H9 (cell line): ENCODE data around the gene SUPT3H. TPM values are rescaled to one million over a fixed set of nuclear protein-coding genes. Genes with fewer than 3 reads are reported as not detected.

Experiments
- DNase-seq: peaks from one replicate; pipeline ENCODE4 v3.0.0-alpha.2; 2017
- H2AFZ ChIP-seq: one replicate; pipeline ENCODE4 v1.6.1; 2013; ENCODE audit warnings: mild to moderate bottlenecking, low read length, control low read depth, moderate library complexity
- H2AK5ac ChIP-seq: 2 replicates; pipeline ENCODE4 v1.6.1; 2013; ENCODE audit warnings: low read length, control low read depth, mixed read lengths; ENCODE audit not compliant: insufficient read length
- H2BK120ac ChIP-seq: one replicate; pipeline ENCODE4 v1.6.1; 2013; ENCODE audit warnings: low read depth, mild to moderate bottlenecking, low read length, control low read depth, inconsistent platforms; ENCODE audit not compliant: poor library complexity, severe bottlenecking
- H2BK12ac ChIP-seq: 2 replicates; pipeline ENCODE4 v1.6.1; 2013; ENCODE audit warnings: low read length, control low read depth, mixed read lengths, low read depth; ENCODE audit not compliant: insufficient read length
- H2BK15ac ChIP-seq: 2 replicates; pipeline ENCODE4 v1.6.1; 2013; ENCODE audit warnings: low read depth, low read length, control low read depth
- H2BK20ac ChIP-seq: one replicate; pipeline ENCODE4 v1.6.1; 2013; ENCODE audit warnings: low read depth, mild to moderate bottlenecking, low read length, control low read depth, inconsistent platforms; ENCODE audit not compliant: poor library complexity, severe bottlenecking
- H2BK5ac ChIP-seq: 2 replicates; pipeline ENCODE4 v1.6.1; 2013; ENCODE audit warnings: low read length, control low read depth, mixed read lengths; ENCODE audit not compliant: insufficient read length
- H3K14ac ChIP-seq: 2 replicates; pipeline ENCODE4 v1.6.1; 2013; ENCODE audit warnings: low read length, control low read depth; ENCODE audit not compliant: insufficient read depth
- H3K18ac ChIP-seq: 2 replicates; pipeline ENCODE4 v1.6.1; 2013; ENCODE audit warnings: low read depth, mild to moderate bottlenecking, mixed read lengths, low read length, control low read depth; ENCODE audit not compliant: insufficient read length
- H3K23ac ChIP-seq: 2 replicates; pipeline ENCODE4 v1.6.1; 2013; ENCODE audit warnings: low read length, control low read depth, mixed read lengths, low read depth; ENCODE audit not compliant: insufficient read length
- H3K23me2 ChIP-seq: 2 replicates; pipeline ENCODE4 v1.6.1; 2013; ENCODE audit warnings: low read depth, mild to moderate bottlenecking, mixed read lengths, low read length, control low read depth; ENCODE audit not compliant: insufficient read length, poor library complexity, severe bottlenecking
- H3K27ac ChIP-seq: 2 replicates; pipeline ENCODE4 v1.5.1; 2013; ENCODE audit warnings: low read length, control low read depth, mixed read lengths, low read depth; ENCODE audit not compliant: insufficient read length
- H3K27me3 ChIP-seq: 2 replicates; pipeline ENCODE4 v1.6.1; 2013; ENCODE audit warnings: low read length, control low read depth, inconsistent platforms; ENCODE audit not compliant: insufficient read depth
- H3K4ac ChIP-seq: 2 replicates; pipeline ENCODE4 v1.6.1; 2013; ENCODE audit warnings: low read depth, mild to moderate bottlenecking, control low read depth, inconsistent platforms, low read length, moderate library complexity
- H3K4me1 ChIP-seq: 2 replicates; pipeline ENCODE4 v1.6.1; 2013; ENCODE audit warnings: low read length, control low read depth, inconsistent platforms; ENCODE audit not compliant: insufficient read depth
- H3K4me2 ChIP-seq: 2 replicates; pipeline ENCODE4 v1.6.1; 2013; ENCODE audit warnings: low read length, control low read depth, mixed read lengths; ENCODE audit not compliant: insufficient read length, insufficient read depth
- H3K56ac ChIP-seq: 2 replicates; pipeline ENCODE4 v1.6.1; 2013; ENCODE audit warnings: low read depth, mild to moderate bottlenecking, mixed read lengths, low read length, control low read depth; ENCODE audit not compliant: insufficient read length
- H3K79me1 ChIP-seq: 2 replicates; pipeline ENCODE4 v1.6.1; 2013; ENCODE audit warnings: low read depth, mild to moderate bottlenecking, moderate library complexity, low read length, control low read depth, inconsistent platforms; ENCODE audit not compliant: insufficient read depth, poor library complexity, severe bottlenecking
- H3K79me2 ChIP-seq: 2 replicates; pipeline ENCODE4 v1.6.1; 2013; ENCODE audit warnings: low read length, control low read depth, inconsistent platforms; ENCODE audit not compliant: insufficient read depth
- H3K9ac ChIP-seq: 2 replicates; pipeline ENCODE4 v1.6.1; 2013; ENCODE audit warnings: low read length, control low read depth, mixed read lengths; ENCODE audit not compliant: insufficient read length; ENCODE audit errors: extremely low read depth
- H3K9me3 ChIP-seq: one replicate; pipeline ENCODE4 v1.6.1; 2013; ENCODE audit warnings: low read depth, low read length, inconsistent platforms; ENCODE audit not compliant: control insufficient read depth
- H3T11ph ChIP-seq: one replicate; pipeline ENCODE4 v1.6.1; 2013; ENCODE audit warnings: mild to moderate bottlenecking, low read length, control low read depth, inconsistent platforms
- H4K20me1 ChIP-seq: one replicate; pipeline ENCODE4 v1.6.1; 2013; ENCODE audit not compliant: control insufficient read depth, insufficient read length, insufficient read depth
- H4K5ac ChIP-seq: 2 replicates; pipeline ENCODE4 v1.6.1; 2013; ENCODE audit warnings: low read depth, mild to moderate bottlenecking, mixed read lengths, low read length, control low read depth; ENCODE audit not compliant: insufficient read length
- H4K8ac ChIP-seq: replicated peaks from 2 replicates; pipeline ENCODE4 v1.6.1; 2013; ENCODE audit warnings: low read length, control low read depth, mixed read lengths, low read depth; ENCODE audit not compliant: insufficient read length
- H4K91ac ChIP-seq: 2 replicates; pipeline ENCODE4 v1.6.1; 2013; ENCODE audit warnings: low read depth, mild to moderate bottlenecking, moderate library complexity, mixed read lengths, low read length, control low read depth; ENCODE audit not compliant: insufficient read length
- H3K27ac Mint-ChIP-seq, 3 experiments: 2 replicates in 2 of 3; 3 replicates in 1 of 3; pipeline ENCODE4 v1.8.0; 2020 to 2021; ENCODE audit warnings: mixed read lengths in 3 of 3, mild to moderate bottlenecking in 1 of 3, moderate library complexity in 1 of 3
- H3K27me3 Mint-ChIP-seq: 2 replicates; pipeline ENCODE4 v1.8.0; 2021; ENCODE audit warnings: low read depth, mild to moderate bottlenecking, moderate library complexity, mixed read lengths
- H3K36me3 Mint-ChIP-seq, 3 experiments: 2 replicates in 2 of 3; 3 replicates in 1 of 3; pipeline ENCODE4 v1.8.0; 2020 to 2021; ENCODE audit warnings: low read depth in 3 of 3, mixed read lengths in 3 of 3; ENCODE audit not compliant: insufficient read depth in 1 of 3
- H3K4me1 Mint-ChIP-seq, 2 experiments: 2 replicates each; pipeline ENCODE4 v1.8.0; 2020; ENCODE audit warnings: mixed read lengths in 2 of 2
- H3K4me3 Mint-ChIP-seq, 2 experiments: 2 replicates in 1 of 2; 3 replicates in 1 of 2; pipeline ENCODE4 v1.8.0; 2020 to 2021; ENCODE audit warnings: mild to moderate bottlenecking in 2 of 2, mixed read lengths in 2 of 2, moderate library complexity in 1 of 2
- H3K9me3 Mint-ChIP-seq, 2 experiments: 2 replicates in 1 of 2; 3 replicates in 1 of 2; pipeline ENCODE4 v1.8.0; 2020; ENCODE audit warnings: mild to moderate bottlenecking in 2 of 2, mixed read lengths in 2 of 2, moderate library complexity in 1 of 2
- WGBS: extraction: QIAGEN DNeasy Blood & Tissue Kit; methylation state at CpG from one replicate; pipeline ENCODE4 v1.1.7; 2013; ENCODE audit warnings: missing lambda C conversion rate, low lambda C conversion rate, mixed read lengths; ENCODE audit not compliant: insufficient read length; ENCODE audit errors: extremely low coverage; 5-methylcytosine and 5-hydroxymethylcytosine counted together
- total RNA-seq: library from RNA; stranded (reverse); gene quantifications from 2 replicates; pipeline ENCODE4 v1.2.1, GENCODE V29; 2021
- TF ChIP-seq, protein P1 (sequence below): fragments of 200-600 bp; sonication (generic); conservative IDR thresholded peaks from 3 replicates; pipeline ENCODE4 v1.8.0; 2021; ENCODE audit warnings: antibody characterized with exemption, mild to moderate bottlenecking

SUPT3H gene
- total RNA-seq, 1 experiment from 2014 or later, result 22.5 TPM

DNA sequence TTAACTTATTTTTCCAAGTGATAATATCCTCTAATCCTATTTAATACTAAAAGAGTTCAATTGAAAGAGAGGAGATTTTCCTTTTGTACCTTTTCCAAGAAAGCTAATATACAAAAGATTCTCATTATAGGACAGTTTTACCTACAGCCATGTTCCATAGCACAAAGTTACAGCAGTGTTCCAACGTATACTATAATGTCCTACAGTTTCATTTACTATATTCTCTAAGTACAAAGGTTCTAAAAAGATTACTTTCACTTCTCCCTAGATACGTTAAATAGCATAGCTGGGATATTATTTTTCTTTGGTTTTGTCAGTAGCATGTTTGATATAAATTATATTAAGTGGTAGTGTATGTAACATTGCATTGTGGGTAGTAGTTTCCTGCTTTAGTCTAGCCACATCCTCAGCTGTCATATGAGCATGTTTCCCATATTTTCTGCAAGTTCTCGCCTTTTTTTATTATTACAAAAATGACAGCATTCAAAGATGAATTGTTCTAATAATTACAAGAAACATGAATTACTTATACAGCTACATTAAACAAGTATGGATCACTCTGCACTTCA lies 54.0 kb downstream of the SUPT3H start:
- no peaks in the 10 kb centered on the region for H3K36me3 Mint-ChIP-seq
- no peaks in the 10 kb centered on the region for H4K20me1 ChIP-seq
- no peak overlapping the region for H3K4ac ChIP-seq

More for the DNA sequence above, 54.0 kb downstream of the SUPT3H start:
- no CpG with 5 or more reads among the region's 3 CpGs for WGBS
- no peak overlapping the region for H2BK5ac ChIP-seq
- no peak overlapping the region for H2BK15ac ChIP-seq
- no peak overlapping the region for H3K4me2 ChIP-seq
- no peak overlapping the region for H3K4me3 Mint-ChIP-seq
- H3K27ac Mint-ChIP-seq, result no peak overlapping the region
- no peak overlapping the region for H2BK12ac ChIP-seq
- H3K27ac ChIP-seq, result no peak overlapping the region
- no peak overlapping the region for H3K9ac ChIP-seq
- no peaks in the 10 kb centered on the region for H3K9me3 Mint-ChIP-seq
- H3K14ac ChIP-seq, result no peak overlapping the region
- no peaks in the 10 kb centered on the region for H3K79me2 ChIP-seq
- H3K23me2 ChIP-seq, result no peaks in the 10 kb centered on the region
- no peak overlapping the region for H3T11ph ChIP-seq
- TF ChIP-seq, protein P1, sequence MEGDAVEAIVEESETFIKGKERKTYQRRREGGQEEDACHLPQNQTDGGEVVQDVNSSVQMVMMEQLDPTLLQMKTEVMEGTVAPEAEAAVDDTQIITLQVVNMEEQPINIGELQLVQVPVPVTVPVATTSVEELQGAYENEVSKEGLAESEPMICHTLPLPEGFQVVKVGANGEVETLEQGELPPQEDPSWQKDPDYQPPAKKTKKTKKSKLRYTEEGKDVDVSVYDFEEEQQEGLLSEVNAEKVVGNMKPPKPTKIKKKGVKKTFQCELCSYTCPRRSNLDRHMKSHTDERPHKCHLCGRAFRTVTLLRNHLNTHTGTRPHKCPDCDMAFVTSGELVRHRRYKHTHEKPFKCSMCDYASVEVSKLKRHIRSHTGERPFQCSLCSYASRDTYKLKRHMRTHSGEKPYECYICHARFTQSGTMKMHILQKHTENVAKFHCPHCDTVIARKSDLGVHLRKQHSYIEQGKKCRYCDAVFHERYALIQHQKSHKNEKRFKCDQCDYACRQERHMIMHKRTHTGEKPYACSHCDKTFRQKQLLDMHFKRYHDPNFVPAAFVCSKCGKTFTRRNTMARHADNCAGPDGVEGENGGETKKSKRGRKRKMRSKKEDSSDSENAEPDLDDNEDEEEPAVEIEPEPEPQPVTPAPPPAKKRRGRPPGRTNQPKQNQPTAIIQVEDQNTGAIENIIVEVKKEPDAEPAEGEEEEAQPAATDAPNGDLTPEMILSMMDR, result no peak
- no peak overlapping the region for H2AFZ ChIP-seq
- no peak overlapping the region for H2BK120ac ChIP-seq
- peaks cover 20 to 24% of the 10 kb centered on the region in 2 experiments for H3K4me1 Mint-ChIP-seq
- H3K79me1 ChIP-seq, result no peaks in the 10 kb centered on the region
- H3K18ac ChIP-seq, result no peak overlapping the region
- H4K91ac ChIP-seq, result no peak overlapping the region
- no peaks in the 10 kb centered on the region for H3K4me1 ChIP-seq
- no peak for DNase-seq
- no peaks in the 10 kb centered on the region for H3K9me3 ChIP-seq
- no peak overlapping the region for H2AK5ac ChIP-seq
- no peak overlapping the region for H3K56ac ChIP-seq
- no peak overlapping the region for H4K5ac ChIP-seq
- no peaks in the 10 kb centered on the region for H3K27me3 Mint-ChIP-seq
- no peak overlapping the region for H4K8ac ChIP-seq
- H2BK20ac ChIP-seq, result no peak overlapping the region
- H3K23ac ChIP-seq, result no peak overlapping the region
- no peaks in the 10 kb centered on the region for H3K27me3 ChIP-seq
